ENCODE data around the gene TMEM30A.

GRCh38 chr6:75204217-75204958 lies 80.2 kb downstream of the TMEM30A start:
- TF ChIP-seq, protein P1, sequence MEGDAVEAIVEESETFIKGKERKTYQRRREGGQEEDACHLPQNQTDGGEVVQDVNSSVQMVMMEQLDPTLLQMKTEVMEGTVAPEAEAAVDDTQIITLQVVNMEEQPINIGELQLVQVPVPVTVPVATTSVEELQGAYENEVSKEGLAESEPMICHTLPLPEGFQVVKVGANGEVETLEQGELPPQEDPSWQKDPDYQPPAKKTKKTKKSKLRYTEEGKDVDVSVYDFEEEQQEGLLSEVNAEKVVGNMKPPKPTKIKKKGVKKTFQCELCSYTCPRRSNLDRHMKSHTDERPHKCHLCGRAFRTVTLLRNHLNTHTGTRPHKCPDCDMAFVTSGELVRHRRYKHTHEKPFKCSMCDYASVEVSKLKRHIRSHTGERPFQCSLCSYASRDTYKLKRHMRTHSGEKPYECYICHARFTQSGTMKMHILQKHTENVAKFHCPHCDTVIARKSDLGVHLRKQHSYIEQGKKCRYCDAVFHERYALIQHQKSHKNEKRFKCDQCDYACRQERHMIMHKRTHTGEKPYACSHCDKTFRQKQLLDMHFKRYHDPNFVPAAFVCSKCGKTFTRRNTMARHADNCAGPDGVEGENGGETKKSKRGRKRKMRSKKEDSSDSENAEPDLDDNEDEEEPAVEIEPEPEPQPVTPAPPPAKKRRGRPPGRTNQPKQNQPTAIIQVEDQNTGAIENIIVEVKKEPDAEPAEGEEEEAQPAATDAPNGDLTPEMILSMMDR (IDR thresholded peaks at IDR 0.05; ENCODE audit: borderline replicate concordance, extremely low read depth, low read length, poor library complexity, severe bottlenecking): no peak
- TF ChIP-seq EZH2 (IDR thresholded peaks at IDR 0.05; ENCODE audit: borderline replicate concordance, low read depth, low read length, severe bottlenecking): no peak

Measured in DND-41 (cell line).